HEK293T (cell line): ENCODE measurements around the gene PRAMEF8.
"Not testable (repeated sequence)": the region's sequence is repeated elsewhere in the genome, so short reads cannot be mapped to it uniquely, and the experiment has no call there.

Experiments used
- FOXA1 ChIP-seq: fragments of 450-650 bp; IDR thresholded peaks from 2 replicates; pipeline ENCODE4 v1.6.1; 2016; ENCODE audit warnings: mild to moderate bottlenecking
- HDGF ChIP-seq: fragments of 450-650 bp; IDR thresholded peaks from 2 replicates; pipeline ENCODE4 v1.6.1; 2017; ENCODE audit warnings: antibody characterized with exemption, borderline replicate concordance

GRCh38 chr1:13277016-13277415 lies 7.9 kb downstream of the PRAMEF8 start:
- not testable (repeated sequence) for TF ChIP-seq HDGF, FOXA1
